ENCODE data around the gene AP2A2.

AP2A2 gene

GRCh38 chr11:925496-926301, at the start of gene AP2A2:
Gene AP2A2, plus strand, starts transcription at chr11:925870. Its CDS starts 152 bp downstream, at chr11:926022.
- TF ChIP-seq JUND (IDR thresholded peaks at IDR 0.05; ENCODE audit: low read depth), result no peak
- peak; percentile 74 to 90 for DNase-seq (ENCODE audit: low read depth in 1 of 2, low spot score in 1 of 2)
- in situ Hi-C loops (cut with HindIII; ENCODE audit: low pct_unique_long_range_greater_than_20kb, low sequenced_read_pairs), result no loop called here

- no peak for TF ChIP-seq JUND (IDR thresholded peaks at IDR 0.05; ENCODE audit: low read depth)
- in situ Hi-C loops (cut with HindIII; ENCODE audit: low pct_unique_long_range_greater_than_20kb, low sequenced_read_pairs), result no loop called here
- no peak for DNase-seq (ENCODE audit: low read depth in 1 of 2, low spot score in 1 of 2)
These were observed 49.1 kb upstream of the AP2A2 start for GRCh38 chr11:876545-876944.

- DNase-seq (ENCODE audit: low read depth in 1 of 2, low spot score in 1 of 2), result peak in 1 of 2 experiments; percentile 83
- in situ Hi-C loops (cut with HindIII; ENCODE audit: low pct_unique_long_range_greater_than_20kb, low sequenced_read_pairs), result no loop called here
- TF ChIP-seq JUND (IDR thresholded peaks at IDR 0.05; ENCODE audit: low read depth), result no peak
These were observed 48.1 kb upstream of the AP2A2 start for GRCh38 chr11:877565-877964.

GRCh38 chr11:880447-880846, 45.2 kb upstream of the AP2A2 start:
- TF ChIP-seq JUND (IDR thresholded peaks at IDR 0.05; ENCODE audit: low read depth), result no peak
- in situ Hi-C loops (cut with HindIII; ENCODE audit: low pct_unique_long_range_greater_than_20kb, low sequenced_read_pairs), result no loop called here
- DNase-seq (ENCODE audit: low read depth in 1 of 2, low spot score in 1 of 2), result no peak

- TF ChIP-seq JUND (IDR thresholded peaks at IDR 0.05; ENCODE audit: low read depth), result no peak
- DNase-seq (ENCODE audit: low read depth in 1 of 2, low spot score in 1 of 2), result no peak
- in situ Hi-C loops (cut with HindIII; ENCODE audit: low pct_unique_long_range_greater_than_20kb, low sequenced_read_pairs), result no loop called here
These were observed 43.1 kb upstream of the AP2A2 start for GRCh38 chr11:882596-882995.

- in situ Hi-C loops (cut with HindIII; ENCODE audit: low pct_unique_long_range_greater_than_20kb, low sequenced_read_pairs), result no loop called here
- TF ChIP-seq JUND (IDR thresholded peaks at IDR 0.05; ENCODE audit: low read depth), result no peak
- no peak for DNase-seq (ENCODE audit: low read depth in 1 of 2, low spot score in 1 of 2)
These were observed 42.1 kb upstream of the AP2A2 start for GRCh38 chr11:883527-883926.

GRCh38 chr11:884578-885070, 41.0 kb upstream of the AP2A2 start:
- DNase-seq (ENCODE audit: low read depth in 1 of 2, low spot score in 1 of 2), result no peak
- in situ Hi-C loops (cut with HindIII; ENCODE audit: low pct_unique_long_range_greater_than_20kb, low sequenced_read_pairs), result no loop called here
- no peak for TF ChIP-seq JUND (IDR thresholded peaks at IDR 0.05; ENCODE audit: low read depth)

GRCh38 chr11:886568-886967, 39.1 kb upstream of the AP2A2 start:
- in situ Hi-C loops (cut with HindIII; ENCODE audit: low pct_unique_long_range_greater_than_20kb, low sequenced_read_pairs), result no loop called here
- DNase-seq (ENCODE audit: low read depth in 1 of 2, low spot score in 1 of 2), result no peak
- no peak for TF ChIP-seq JUND (IDR thresholded peaks at IDR 0.05; ENCODE audit: low read depth)

- in situ Hi-C loops (cut with HindIII; ENCODE audit: low pct_unique_long_range_greater_than_20kb, low sequenced_read_pairs), result no loop called here
- DNase-seq (ENCODE audit: low read depth in 1 of 2, low spot score in 1 of 2), result no peak
- no peak for TF ChIP-seq JUND (IDR thresholded peaks at IDR 0.05; ENCODE audit: low read depth)
These were observed 38.1 kb upstream of the AP2A2 start for GRCh38 chr11:887589-887988.

- in situ Hi-C loops (cut with HindIII; ENCODE audit: low pct_unique_long_range_greater_than_20kb, low sequenced_read_pairs), result no loop called here
- no peak for DNase-seq (ENCODE audit: low read depth in 1 of 2, low spot score in 1 of 2)
- TF ChIP-seq JUND (IDR thresholded peaks at IDR 0.05; ENCODE audit: low read depth), result no peak
These were observed 37.1 kb upstream of the AP2A2 start for GRCh38 chr11:888310-889212.

- no peak for TF ChIP-seq JUND (IDR thresholded peaks at IDR 0.05; ENCODE audit: low read depth)
- DNase-seq (ENCODE audit: low read depth in 1 of 2, low spot score in 1 of 2), result no peak
- in situ Hi-C loops (cut with HindIII; ENCODE audit: low pct_unique_long_range_greater_than_20kb, low sequenced_read_pairs), result no loop called here
These were observed 36.4 kb upstream of the AP2A2 start for GRCh38 chr11:889257-889656.

GRCh38 chr11:889687-890475, 35.8 kb upstream of the AP2A2 start:
- in situ Hi-C loops (cut with HindIII; ENCODE audit: low pct_unique_long_range_greater_than_20kb, low sequenced_read_pairs), result no loop called here
- TF ChIP-seq JUND (IDR thresholded peaks at IDR 0.05; ENCODE audit: low read depth), result no peak
- no peak for DNase-seq (ENCODE audit: low read depth in 1 of 2, low spot score in 1 of 2)
